GM10847 (cell line): Measurements from ENCODE around the gene CUBN.

Source experiments
- POLR2A ChIP-seq: IDR thresholded peaks from 2 replicates; pipeline ENCODE4 v1.6.1; 2011; ENCODE audit not compliant: insufficient read length; ENCODE audit errors: extremely low read depth

The CUBN gene

GRCh38 chr10:16987976-16988610, 141.5 kb downstream of the CUBN start:
- TF ChIP-seq POLR2A = no peak

GRCh38 chr10:16987206-16987621, 142.4 kb downstream of the CUBN start:
- no peak for TF ChIP-seq POLR2A

GRCh38 chr10:16986406-16987205, 143.0 kb downstream of the CUBN start:
- TF ChIP-seq POLR2A = no peak

- TF ChIP-seq POLR2A = no peak
Observed at GRCh38 chr10:16986082-16986405, 143.6 kb downstream of the CUBN start.

GRCh38 chr10:16984242-16984641, 145.4 kb downstream of the CUBN start:
- TF ChIP-seq POLR2A = no peak

- no peak for TF ChIP-seq POLR2A
Observed at GRCh38 chr10:16976803-16977202, 152.8 kb downstream of the CUBN start.

- TF ChIP-seq POLR2A = no peak
Observed at GRCh38 chr10:16975188-16975587, 154.4 kb downstream of the CUBN start.

- TF ChIP-seq POLR2A = no peak
Observed at GRCh38 chr10:16968416-16969041, 161.1 kb downstream of the CUBN start.

GRCh38 chr10:16967866-16968415, 161.7 kb downstream of the CUBN start:
- TF ChIP-seq POLR2A = no peak

GRCh38 chr10:16966991-16967865, 162.4 kb downstream of the CUBN start:
- no peak for TF ChIP-seq POLR2A

GRCh38 chr10:16965740-16966447, 163.7 kb downstream of the CUBN start:
- TF ChIP-seq POLR2A = no peak

GRCh38 chr10:16965344-16965616, 164.3 kb downstream of the CUBN start:
- no peak for TF ChIP-seq POLR2A

GRCh38 chr10:16964576-16965343, 164.9 kb downstream of the CUBN start:
- no peak for TF ChIP-seq POLR2A

GRCh38 chr10:16960551-16960950, 169.1 kb downstream of the CUBN start:
- TF ChIP-seq POLR2A = no peak

GRCh38 chr10:16957038-16957437, 172.6 kb downstream of the CUBN start:
- no peak for TF ChIP-seq POLR2A
